Measurements from ENCODE around the gene ARMH3.

- TF ChIP-seq GATA2 (IDR thresholded peaks at IDR 0.05; ENCODE audit: low read depth, low read length) (no peak), GATA3 (IDR thresholded peaks at IDR 0.05; ENCODE audit: low read depth, low read length) (no peak)
These were observed 114.1 kb downstream of the ARMH3 start for GRCh38 chr10:101941871-101942270.

Measured in SH-SY5Y (cell line).